K562 (cell line): ENCODE results near the gene DMD. TPM values are rescaled to one million over a fixed set of nuclear protein-coding genes. Genes with fewer than 3 reads are reported as not detected.

Experiments
- ATAC-seq: fragments of 200-7000 bp; cut with Tn5 transposase; 3 replicates; pipeline ENCODE4 v1.9.1; 2020; ENCODE audit warnings: moderate library complexity
- BruUV-seq: library from RNA; stranded (reverse); fragments of 400-500 nt; replicated peaks from 2 replicates; lab custom pipeline; 2021; lab: Mats Ljungman, UMichigan
- CTCF ChIA-PET: fragments of 300-600 bp; formaldehyde crosslinking; extraction: SDS; loops from one replicate; lab custom pipeline; 2021; ENCODE audit warnings: low intra/inter-chr PET ratio; lab: Yijun Ruan, JAX
- POLR2A ChIA-PET: fragments of 300-600, 350-650 bp; sonication (Branson Sonifier 250); formaldehyde crosslinking; extraction: SDS; loops from one replicate; lab custom pipeline; 2021; ENCODE audit warnings: antibody characterized with exemption, inconsistent platforms; lab: Yijun Ruan, JAX
- DNase-seq, 4 experiments: peaks; one replicate each; pipeline versions ENCODE4 v3.0.0 to v3.0.0-alpha.2; 2011 to 2018; ENCODE audit warnings: low spot score in 3 of 4, mixed read lengths in 3 of 4; ENCODE audit errors: extremely low read depth in 1 of 4
- FAIRE-seq: peaks from 2 replicates; lab custom pipeline; 2011; peaks lifted over from hg19 to GRCh38; lab: Jason Lieb, UNC
- H2AFZ ChIP-seq: 2 replicates; pipeline ENCODE4 v1.6.0; 2011; ENCODE audit warnings: low read depth, low read length, control low read depth, inconsistent platforms
- H3K27ac ChIP-seq: fragments of 200-600 bp; 3 replicates; pipeline ENCODE4 v1.8.0; 2011; ENCODE audit warnings: low read depth, mild to moderate bottlenecking, control low read depth, inconsistent platforms, low read length, moderate library complexity, mixed read lengths; ENCODE audit errors: extremely low read depth
- H3K27me3 ChIP-seq, 2 experiments: fragments of 300-600 bp in 1 of 2; 2 replicates in 1 of 2; 3 replicates in 1 of 2; pipeline versions ENCODE4 v1.6.0 to v1.8.0; 2011; ENCODE audit warnings: inconsistent platforms in 2 of 2, low read length in 2 of 2, mild to moderate bottlenecking in 1 of 2, mixed read lengths in 1 of 2, moderate library complexity in 1 of 2; ENCODE audit not compliant: control insufficient read depth in 2 of 2, insufficient read depth in 2 of 2
- H3K36me3 ChIP-seq: fragments of 300-600 bp; 3 replicates; pipeline ENCODE4 v1.8.0; 2011; ENCODE audit warnings: mild to moderate bottlenecking, low read length, inconsistent platforms; ENCODE audit not compliant: control insufficient read depth, insufficient read depth
- H3K4me1 ChIP-seq, 2 experiments: fragments of 200-600 bp in 1 of 2; replicated peaks in 1 of 2; 2 replicates in 1 of 2; 3 replicates in 1 of 2; pipeline versions ENCODE4 v1.5.1 to v1.8.0; 2011; ENCODE audit warnings: inconsistent platforms in 2 of 2, low read length in 2 of 2, mild to moderate bottlenecking in 1 of 2, mixed read lengths in 1 of 2, moderate library complexity in 1 of 2; ENCODE audit not compliant: control insufficient read depth in 2 of 2, insufficient read depth in 2 of 2
- H3K4me2 ChIP-seq: 2 replicates; pipeline ENCODE4 v1.6.1; 2011; ENCODE audit warnings: low read length, control low read depth, inconsistent platforms, mixed read lengths; ENCODE audit not compliant: insufficient read depth
- H3K4me3 ChIP-seq: fragments of 200-600 bp; sonication (generic), shearing (Covaris generic); 2 replicates; pipeline ENCODE4 v1.5.1; 2016; ENCODE audit warnings: control low read depth, inconsistent platforms
- H3K79me2 ChIP-seq: fragments of 200-600 bp; 3 replicates; pipeline ENCODE4 v1.8.0; 2011; ENCODE audit warnings: low read length, inconsistent platforms; ENCODE audit not compliant: control insufficient read depth, insufficient read depth
- H3K9ac ChIP-seq, 2 experiments: 2 replicates each; pipeline versions ENCODE4 v1.6.0 to v1.6.1; 2011; ENCODE audit warnings: low read depth in 2 of 2, low read length in 2 of 2, control low read depth in 1 of 2, inconsistent platforms in 1 of 2, mild to moderate bottlenecking in 1 of 2, mixed read lengths in 1 of 2; ENCODE audit not compliant: insufficient read depth in 1 of 2
- H3K9me1 ChIP-seq: one replicate; pipeline ENCODE4 v1.6.0; 2011; ENCODE audit warnings: inconsistent platforms, mild to moderate bottlenecking, low read length, moderate library complexity; ENCODE audit not compliant: control insufficient read depth, insufficient read depth
- H3K9me3 ChIP-seq: replicated peaks from 2 replicates; pipeline ENCODE4 v1.5.1; 2011; ENCODE audit warnings: low read depth, low read length, inconsistent platforms; ENCODE audit not compliant: control insufficient read depth, insufficient read depth
- H4K20me1 ChIP-seq: replicated peaks from 2 replicates; pipeline ENCODE4 v1.6.1; 2011; ENCODE audit warnings: low read length, inconsistent platforms, mixed read lengths; ENCODE audit not compliant: control insufficient read depth, insufficient read depth
- GABPB1 ChIP-seq: sonication (generic); formaldehyde crosslinking; IDR thresholded peaks from 2 replicates; pipeline ENCODE4 v1.8.0; 2022; ENCODE audit warnings: mild to moderate bottlenecking, missing genetic modification reagents
- HDAC1 ChIP-seq, 2 experiments: fragments of 450-650 bp; IDR thresholded peaks; 2 replicates each; pipeline ENCODE4 v1.6.1; 2016 to 2017; ENCODE audit warnings: inconsistent platforms in 1 of 2, mild to moderate bottlenecking in 1 of 2, moderate library complexity in 1 of 2
- POU5F1 ChIP-seq: fragments of 150-350 bp; IDR thresholded peaks from 2 replicates; pipeline ENCODE4 v1.6.1; 2014; ENCODE audit warnings: borderline replicate concordance, low read length, low read depth, mild to moderate bottlenecking; ENCODE audit not compliant: partially characterized antibody
- RBM17 ChIP-seq: fragments of 200-400 bp; formaldehyde crosslinking; IDR thresholded peaks from 2 replicates; pipeline ENCODE4 v1.6.1; 2017; ENCODE audit warnings: low read depth, mild to moderate bottlenecking, low read length, borderline replicate concordance
- SRSF3 ChIP-seq: fragments of 200-400 bp; formaldehyde crosslinking; IDR thresholded peaks from 2 replicates; pipeline ENCODE4 v1.6.1; 2016; ENCODE audit warnings: mild to moderate bottlenecking, low read length, moderate library complexity; ENCODE audit not compliant: insufficient read depth
- TCF7L2 ChIP-seq: fragments of 150-350 bp; IDR thresholded peaks from 2 replicates; pipeline ENCODE4 v1.6.1; 2016; ENCODE audit warnings: low read depth, mild to moderate bottlenecking, low read length, moderate library complexity
- ZNF3 ChIP-seq: fragments of 250-450 bp; sonication (Bioruptor Pico); IDR thresholded peaks from 2 replicates; pipeline ENCODE4 v1.5.0; 2021; ENCODE audit warnings: mild to moderate bottlenecking, moderate library complexity
- ZNF511 ChIP-seq: sonication (generic); formaldehyde crosslinking; IDR thresholded peaks from 2 replicates; pipeline ENCODE4 v1.8.0; 2022; ENCODE audit warnings: mild to moderate bottlenecking, missing genetic modification reagents
- WGBS: fragments of 100-300 bp; shearing (Covaris generic); methylation state at CpG from one replicate; pipeline ENCODE4 v1.1.6; 2016; ENCODE audit warnings: low coverage, mixed read lengths; ENCODE audit not compliant: insufficient coverage; ENCODE audit errors: missing lambda C conversion rate; 5-methylcytosine and 5-hydroxymethylcytosine counted together
- in situ Hi-C: fragments of 300-500 bp; cut with MboI; formaldehyde crosslinking; loops from 4 replicates; pipeline ENCODE4 v1.15.0; 2018; ENCODE audit warnings: inconsistent platforms, mixed read lengths
- intact Hi-C: fragments of 100-400 bp; cut with micrococcal nuclease; formaldehyde crosslinking; loops from 2 replicates; pipeline ENCODE4 v1.14.2; 2022
- polyA plus RNA-seq, 8 experiments: library from polyadenylated mRNA; depleted of rRNA in 4 of 8; stranded (reverse) in 5 of 8; unstranded in 3 of 8; fragments of >200 nt; fragmentation: Nextera tagmentation in 2 of 8; fragmentation: Illumina TruSeq in 1 of 8; extraction: Ambion mirVana in 2 of 8; extraction: Trizol in 1 of 8; gene quantifications; 2 replicates each; pipeline versions ENCODE4 v1.2.1 to v1.2.3, GENCODE V29; 2011 to 2014; ENCODE audit warnings: inconsistent platforms in 1 of 8, missing spikeins in 1 of 8
- total RNA-seq, 7 experiments: library from RNA; depleted of rRNA in 6 of 7; stranded (reverse); fragments of >200 nt in 6 of 7; fragmentation: Illumina TruSeq in 2 of 7; extraction: Trizol in 2 of 7; gene quantifications; 2 replicates each; pipeline versions ENCODE4 v1.2.1 to v1.2.3, GENCODE V29; 2011 to 2021; ENCODE audit warnings: low replicate concordance in 1 of 7

The DMD gene
- total and polyA plus RNA-seq, 9 of the 15 experiments (the other 6 are each of a cell fraction or from before 2014, with no cell fraction given), result 3.8 to 20.4 (median 11.4) TPM

- no peak for FAIRE-seq
- 7% methylated on average over 1 of the region's 1 CpG for WGBS
- TF ChIP-seq RBM17, result no peak
- TF ChIP-seq SRSF3, result no peak
- TF ChIP-seq TCF7L2, result no peak
- no peak for TF ChIP-seq ZNF3
- TF ChIP-seq POU5F1, result no peak
- no peak for TF ChIP-seq ZNF511
- TF ChIP-seq GABPB1 (CRISPR knock-in tag), result no peak
- TF ChIP-seq HDAC1 (IDR thresholded peaks at IDR 0.05), result no peak
- TF ChIP-seq, all 486 proteins: peak for 0
- Histone ChIP-seq H3K4me1 (peaks cover 0 to 9% of the 10 kb centered on the region in 2 experiments; a peak in 2 of 5 replicates), H3K4me2 (no peak overlapping the region), H3K9me1 (no peaks in the 10 kb centered on the region), H3K9me3 (no peaks in the 10 kb centered on the region), H3K27ac (no peak overlapping the region), H3K4me3 (no peak overlapping the region), H3K9ac (no peak overlapping the region), H4K20me1 (no peaks in the 10 kb centered on the region), H3K79me2 (no peaks in the 10 kb centered on the region), H2AFZ (no peak overlapping the region), H3K27me3 (no peaks in the 10 kb centered on the region), H3K36me3 (no peaks in the 10 kb centered on the region)
- intact Hi-C loops, result no loop called here
- ATAC-seq (no peak), DNase-seq (peak in 1 of 4 experiments; percentile 6)
- CTCF ChIA-PET, result no interaction called here
- POLR2A ChIA-PET, result no interaction called here
- BruUV-seq, result no TSS peak
- in situ Hi-C loops, result no loop called here
Measured at GRCh38 chrX:31331015-31331414, 1880.3 kb downstream of the DMD start.
